D721Med (cell line): Measurements from ENCODE around the gene UIMC1.
"Not testable (repeated sequence)": the region's sequence is repeated elsewhere in the genome, so short reads cannot be mapped to it uniquely, and the experiment has no call there.

ENCODE experiments used
- DNase-seq: peaks from one replicate; pipeline ENCODE4 v3.0.0; 2011; ENCODE audit warnings: low spot score; ENCODE audit not compliant: insufficient read length
- FAIRE-seq: peaks from 2 replicates; lab custom pipeline; 2011; peaks lifted over from hg19 to GRCh38; lab: Jason Lieb, UNC
- CTCF ChIP-seq: IDR thresholded peaks from 2 replicates; pipeline ENCODE4 v1.5.1; 2012; ENCODE audit warnings: mild to moderate bottlenecking, control low read depth; ENCODE audit not compliant: insufficient read depth; ENCODE audit errors: missing control alignments

The UIMC1 gene

GRCh38 chr5:176875783-176876505 lies 130.6 kb downstream of the UIMC1 start:
- FAIRE-seq (no peak), DNase-seq (no peak)
- TF ChIP-seq CTCF: no peak

DNA sequence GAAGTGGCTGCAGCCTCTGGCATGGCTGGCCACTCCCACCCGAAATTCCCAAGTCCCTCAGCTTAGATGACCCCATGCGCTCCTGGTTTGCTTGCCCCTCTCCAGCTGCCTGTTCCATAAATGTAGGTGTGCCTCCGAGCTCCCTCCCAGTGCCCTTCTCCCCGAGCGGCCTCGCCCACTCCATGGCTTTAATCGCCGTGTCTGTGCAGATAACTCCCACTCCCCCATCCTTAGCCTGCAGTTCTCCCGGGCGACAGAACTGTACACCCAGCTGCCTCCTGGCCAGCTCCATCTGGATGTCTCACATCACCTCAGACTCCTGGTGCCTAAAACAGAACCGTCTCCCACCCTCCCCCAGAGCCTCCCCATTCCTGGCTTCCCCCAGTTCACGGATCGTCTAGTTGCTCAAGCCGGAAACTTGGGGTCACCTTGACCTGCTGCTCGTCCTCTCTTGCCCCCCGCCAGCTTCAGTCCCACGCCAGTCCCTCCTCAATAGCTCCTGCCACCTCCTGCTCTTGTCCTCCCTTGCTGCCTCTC lies 131.5 kb downstream of the UIMC1 start:
- FAIRE-seq (no peak), DNase-seq (no peak)
- TF ChIP-seq CTCF: no peak

DNA sequence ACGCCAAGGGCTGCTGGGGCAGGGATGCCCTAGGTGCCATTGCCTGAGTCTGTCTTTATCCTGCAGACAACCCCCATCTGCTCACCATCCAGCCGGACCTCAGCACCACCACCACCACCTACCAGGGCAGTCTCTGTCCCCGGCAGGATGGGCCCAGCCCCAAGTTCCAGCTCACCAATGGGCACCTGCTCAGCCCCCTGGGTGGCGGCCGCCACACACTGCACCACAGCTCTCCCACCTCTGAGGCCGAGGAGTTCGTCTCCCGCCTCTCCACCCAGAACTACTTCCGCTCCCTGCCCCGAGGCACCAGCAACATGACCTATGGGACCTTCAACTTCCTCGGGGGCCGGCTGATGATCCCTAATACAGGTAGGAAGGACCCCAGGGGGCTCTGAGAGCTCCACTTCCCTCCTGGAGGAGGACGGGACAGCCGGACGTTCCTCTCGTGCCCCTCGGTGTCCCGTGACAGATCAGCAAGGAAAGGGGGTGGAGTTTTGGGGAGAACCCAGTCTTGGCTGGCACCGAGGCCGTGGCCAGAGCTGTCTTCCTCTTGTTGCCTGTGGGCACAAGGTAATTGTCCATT lies 132.3 kb downstream of the UIMC1 start:
- FAIRE-seq (no peak), DNase-seq (no peak)
- TF ChIP-seq CTCF: no peak

DNA sequence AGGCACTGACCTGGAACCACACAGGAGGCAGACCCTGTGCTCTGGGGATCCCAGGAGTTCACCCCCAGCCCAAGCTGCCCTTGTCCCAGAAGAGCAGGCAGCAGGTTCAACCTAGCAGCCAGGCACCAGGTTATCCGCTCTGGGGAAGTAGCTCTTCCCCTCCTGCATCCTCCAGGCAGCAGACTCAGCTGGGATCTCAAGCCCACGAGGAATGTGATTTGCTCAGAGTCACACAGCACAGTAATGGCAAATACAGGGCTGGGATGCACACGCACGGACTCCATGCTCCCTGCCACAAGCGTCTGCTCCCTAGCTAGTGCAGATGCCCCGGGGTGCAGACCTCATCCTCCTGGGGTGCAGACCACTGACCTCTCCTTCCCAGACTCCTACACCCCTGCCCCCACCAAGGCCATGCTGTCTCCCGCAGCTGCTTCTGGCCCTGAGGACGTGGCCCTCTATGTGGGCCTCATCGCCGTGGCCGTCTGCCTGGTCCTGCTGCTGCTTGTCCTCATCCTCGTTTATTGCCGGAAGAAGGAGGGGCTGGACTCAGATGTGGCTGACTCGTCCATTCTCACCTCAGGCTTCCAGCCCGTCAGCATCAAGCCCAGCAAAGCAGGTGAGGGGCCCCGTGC lies 132.9 kb downstream of the UIMC1 start:
- FAIRE-seq (no peak), DNase-seq (no peak)
- TF ChIP-seq CTCF: no peak

DNA sequence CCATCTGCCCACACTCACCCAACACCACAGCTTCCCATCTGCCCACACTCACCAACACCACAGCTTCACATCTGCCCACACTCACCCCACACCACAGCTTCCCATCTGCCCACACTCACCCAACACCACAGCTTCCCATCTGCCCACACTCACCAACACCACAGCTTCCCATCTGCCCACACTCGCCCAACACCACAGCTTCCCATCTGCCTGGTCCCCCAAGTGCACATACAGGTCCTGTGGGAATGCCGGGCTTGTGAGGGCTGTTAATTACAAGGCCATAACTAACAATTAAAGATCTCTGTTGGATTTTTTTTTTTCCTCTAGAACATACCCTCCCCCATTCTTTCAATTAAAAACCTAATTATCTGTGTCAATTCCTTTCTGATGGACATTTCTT lies 133.6 kb downstream of the UIMC1 start:
- FAIRE-seq, DNase-seq: not testable (repeated sequence)

- not testable (repeated sequence) for DNase-seq, FAIRE-seq
These were observed 134.0 kb downstream of the UIMC1 start for GRCh38 chr5:176872586-176872985.

- not testable (repeated sequence) for DNase-seq, FAIRE-seq
These were observed 135.9 kb downstream of the UIMC1 start for GRCh38 chr5:176870644-176871043.

DNA sequence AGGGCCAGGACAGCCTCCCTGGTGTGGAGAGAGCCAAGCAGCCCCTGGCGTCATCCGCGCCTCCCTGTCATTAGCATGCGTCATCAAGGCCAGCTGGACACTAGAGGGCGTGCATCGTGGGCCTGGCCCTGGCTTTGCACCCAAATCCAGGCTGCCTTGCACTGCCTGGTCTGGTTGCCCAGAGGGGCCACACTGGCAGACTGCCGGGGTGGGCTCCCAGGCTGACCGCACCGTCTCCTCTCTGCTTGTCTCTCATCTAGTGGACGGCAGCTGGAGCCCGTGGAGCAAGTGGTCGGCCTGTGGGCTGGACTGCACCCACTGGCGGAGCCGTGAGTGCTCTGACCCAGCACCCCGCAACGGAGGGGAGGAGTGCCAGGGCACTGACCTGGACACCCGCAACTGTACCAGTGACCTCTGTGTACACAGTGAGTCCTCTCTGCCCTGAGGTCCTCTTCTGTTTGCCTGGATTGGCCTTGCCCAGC lies 136.4 kb downstream of the UIMC1 start:
- TF ChIP-seq CTCF: peak; percentile 47
- DNase-seq (no peak), FAIRE-seq (no peak)
